Tibial artery (tissue), 4 donors: ENCODE results near the gene SLC34A3.

Experiments
- DNase-seq, 2 donors: peaks; one replicate each; pipeline ENCODE4 v3.0.0-alpha.2; 2019
- H3K27ac ChIP-seq, 2 donors: fragments of 200-600 bp; sonication (generic) in 1 of 2; 1 replicate in 1 of 2; 2 replicates in 1 of 2; pipeline ENCODE4 v1.5.1; 2018 to 2019; ENCODE audit warnings: mild to moderate bottlenecking in 1 of 2
- H3K27me3 ChIP-seq, 2 donors: fragments of 200-600 bp; sonication (generic) in 1 of 2; one replicate each; pipeline versions ENCODE4 v1.5.1 to v1.6.0; 2016 to 2019
- H3K36me3 ChIP-seq, 3 donors: fragments of 200-600 bp; sonication (generic) in 2 of 3; one replicate each; pipeline ENCODE4 v1.5.1; 2016 to 2019; ENCODE audit warnings: mild to moderate bottlenecking in 2 of 3
- H3K4me1 ChIP-seq, 4 donors: fragments of 200-600 bp; sonication (generic) in 2 of 4; 1 replicate in 3 of 4; 2 replicates in 1 of 4; pipeline ENCODE4 v1.5.1; 2016 to 2019
- H3K4me3 ChIP-seq, 2 donors: fragments of 200-600 bp; sonication (generic) in 1 of 2; 1 replicate in 1 of 2; 2 replicates in 1 of 2; pipeline ENCODE4 v1.5.1; 2018 to 2019; ENCODE audit warnings: mild to moderate bottlenecking in 2 of 2
- H3K9me3 ChIP-seq, 3 donors: fragments of 200-600 bp; sonication (generic) in 1 of 3; one replicate each; pipeline ENCODE4 v1.5.1; 2016 to 2019
- CTCF ChIP-seq, 2 experiments: fragments of 200-600 bp in 1 of 2; fragments of 450-650 bp in 1 of 2; IDR thresholded peaks; one replicate each; pipeline ENCODE4 v1.5.1; 2017 to 2019; ENCODE audit warnings: antibody characterized with exemption in 2 of 2, mild to moderate bottlenecking in 1 of 2, moderate library complexity in 1 of 2
- intact Hi-C: fragments of 100-400 bp; cut with DNase I; formaldehyde crosslinking; loops from one replicate; pipeline ENCODE4 v1.15.0; 2023; ENCODE audit warnings: low total_unique reads

The SLC34A3 gene

GRCh38 chr9:137189297-137190295 lies 41.1 kb upstream of the SLC34A3 start:
- no peaks in the 10 kb centered on the region for H3K9me3 ChIP-seq
- H3K27ac ChIP-seq: peak overlapping the region; percentile 84 to 90
- no peak for DNase-seq
- no peak for TF ChIP-seq CTCF (IDR thresholded peaks at IDR 0.05)
- H3K36me3 ChIP-seq: peaks cover 20 to 52% (median 40%) of the 10 kb centered on the region in 3 donors
- peaks cover 16 to 61% (median 40%) of the 10 kb centered on the region in 4 donors for H3K4me1 ChIP-seq
- peak overlapping the region; percentile 86 to 91 for H3K4me3 ChIP-seq
- intact Hi-C loops: loop anchor here (5.0 kb wide), 1 partner anchor 33 kb away; the partner anchor contains the start of gene RNF208
- H3K27me3 ChIP-seq: no peaks in the 10 kb centered on the region

GRCh38 chr9:137190315-137190856 lies 40.3 kb upstream of the SLC34A3 start:
- peak overlapping the region in 1 of 2 donors; percentile 84 for H3K27ac ChIP-seq
- H3K4me3 ChIP-seq: no peak overlapping the region
- TF ChIP-seq CTCF (IDR thresholded peaks at IDR 0.05): no peak
- H3K4me1 ChIP-seq: peaks cover 16 to 63% (median 39%) of the 10 kb centered on the region in 4 donors
- no peak for DNase-seq
- H3K27me3 ChIP-seq: no peaks in the 10 kb centered on the region
- peaks cover 12 to 44% (median 32%) of the 10 kb centered on the region in 3 donors for H3K36me3 ChIP-seq
- H3K9me3 ChIP-seq: no peaks in the 10 kb centered on the region
- intact Hi-C loops: no loop called here

- no peak overlapping the region for H3K4me3 ChIP-seq
- no peak for TF ChIP-seq CTCF (IDR thresholded peaks at IDR 0.05)
- peaks cover 6 to 36% (median 23%) of the 10 kb centered on the region in 3 donors for H3K36me3 ChIP-seq
- peaks cover 16 to 63% (median 34%) of the 10 kb centered on the region in 4 donors for H3K4me1 ChIP-seq
- H3K27ac ChIP-seq: no peak overlapping the region
- intact Hi-C loops: no loop called here
- H3K27me3 ChIP-seq: no peaks in the 10 kb centered on the region
- no peaks in the 10 kb centered on the region for H3K9me3 ChIP-seq
- no peak for DNase-seq
Observed at GRCh38 chr9:137191245-137191644, 39.5 kb upstream of the SLC34A3 start.

- Histone ChIP-seq H3K4me1 (peaks cover 16 to 57% (median 28%) of the 10 kb centered on the region in 4 donors), H3K36me3 (peaks cover 6 to 29% (median 21%) of the 10 kb centered on the region in 3 donors), H3K27ac (no peak overlapping the region), H3K4me3 (no peak overlapping the region), H3K9me3 (no peaks in the 10 kb centered on the region), H3K27me3 (no peaks in the 10 kb centered on the region)
- no peak for TF ChIP-seq CTCF (IDR thresholded peaks at IDR 0.05)
- no peak for DNase-seq
- intact Hi-C loops: no loop called here
Observed at GRCh38 chr9:137191691-137192447, 38.8 kb upstream of the SLC34A3 start.

- DNase-seq: no peak
- no peak for TF ChIP-seq CTCF (IDR thresholded peaks at IDR 0.05)
- Histone ChIP-seq H3K27ac (no peak overlapping the region), H3K27me3 (no peaks in the 10 kb centered on the region), H3K36me3 (peaks cover 6 to 29% (median 21%) of the 10 kb centered on the region in 3 donors), H3K4me3 (no peak overlapping the region), H3K9me3 (no peaks in the 10 kb centered on the region), H3K4me1 (peaks cover 12 to 56% (median 24%) of the 10 kb centered on the region in 4 donors)
- intact Hi-C loops: no loop called here
Observed at GRCh38 chr9:137192448-137192780, 38.3 kb upstream of the SLC34A3 start.
